Esophagus (tissue), 2 donors: ENCODE results near the gene ZFHX3. TPM values are rescaled to one million over a fixed set of nuclear protein-coding genes. Genes with fewer than 3 reads are reported as not detected.

ENCODE experiments used
- H3K27ac ChIP-seq, 2 donors: one replicate each; pipeline ENCODE4 v1.5.1; 2013; ENCODE audit warnings: low read depth in 2 of 2, mild to moderate bottlenecking in 2 of 2, inconsistent platforms in 1 of 2, low read length in 1 of 2, moderate library complexity in 1 of 2
- H3K27me3 ChIP-seq, 2 donors: one replicate each; pipeline ENCODE4 v1.6.1; 2013; ENCODE audit warnings: low read length in 2 of 2, control low read depth in 1 of 2, mild to moderate bottlenecking in 1 of 2; ENCODE audit not compliant: insufficient read depth in 2 of 2, control insufficient read depth in 1 of 2
- H3K36me3 ChIP-seq, 2 donors: one replicate each; pipeline ENCODE4 v1.6.1; 2013; ENCODE audit warnings: low read length in 1 of 2; ENCODE audit not compliant: control insufficient read depth in 2 of 2, insufficient read depth in 2 of 2
- H3K4me1 ChIP-seq, 2 donors: one replicate each; pipeline ENCODE4 v1.6.1; 2013; ENCODE audit warnings: low read length in 1 of 2; ENCODE audit not compliant: control insufficient read depth in 2 of 2, insufficient read depth in 2 of 2
- H3K4me3 ChIP-seq, 2 donors: one replicate each; pipeline ENCODE4 v1.5.1; 2013; ENCODE audit warnings: low read length in 2 of 2, mild to moderate bottlenecking in 2 of 2, low read depth in 1 of 2, moderate library complexity in 1 of 2
- H3K9me3 ChIP-seq, 2 donors: one replicate each; pipeline ENCODE4 v1.6.1; 2013; ENCODE audit warnings: mild to moderate bottlenecking in 2 of 2, low read depth in 1 of 2, low read length in 1 of 2, moderate library complexity in 1 of 2; ENCODE audit not compliant: control insufficient read depth in 2 of 2, insufficient read depth in 1 of 2
- WGBS, 2 donors: extraction: QIAGEN DNeasy Blood & Tissue Kit; methylation state at CpG; one replicate each; pipeline ENCODE4 v1.1.7; 2013; 5-methylcytosine and 5-hydroxymethylcytosine counted together
- polyA plus RNA-seq, 2 donors: library from polyadenylated mRNA; stranded (reverse); fragments of 200-250 nt; gene quantifications; one replicate each; pipeline ENCODE4 v1.2.3, GENCODE V29; 2013
- donor health status: healthy with polysubstance abuse.
- donor health status: Bipolar disorder and iron deficiency.

Gene ZFHX3
- polyA plus RNA-seq, 2 donors = 0.62 to 1.1 TPM

DNA sequence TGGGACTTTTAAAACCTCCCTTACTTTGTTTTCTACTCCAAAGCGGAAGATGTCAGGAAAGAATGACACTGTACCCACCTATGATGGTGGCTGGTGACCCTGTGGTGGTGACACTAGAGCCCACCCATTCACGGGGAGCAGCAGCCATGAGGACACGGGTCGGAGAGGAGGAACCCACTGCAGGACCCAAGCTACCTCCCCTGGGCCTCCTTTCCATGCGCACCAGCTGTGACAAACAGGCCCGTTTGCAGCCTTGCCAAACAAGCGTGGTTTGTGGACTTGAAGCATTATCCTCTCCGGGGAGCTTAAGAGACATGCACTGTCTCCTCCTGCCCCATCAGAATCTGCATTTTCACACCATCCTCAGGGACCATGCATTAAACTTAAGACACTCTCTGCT, 85.6 kb downstream of the ZFHX3 start:
- Histone ChIP-seq H3K36me3 (peaks cover 0 to 14% of the 10 kb centered on the region in 2 donors), H3K27ac (no peak overlapping the region), H3K4me1 (no peaks in the 10 kb centered on the region), H3K27me3 (no peaks in the 10 kb centered on the region), H3K4me3 (no peak overlapping the region), H3K9me3 (no peaks in the 10 kb centered on the region)
- WGBS, 2 donors = 86 to 91% methylated on average over 8 of the region's 8 CpGs

DNA sequence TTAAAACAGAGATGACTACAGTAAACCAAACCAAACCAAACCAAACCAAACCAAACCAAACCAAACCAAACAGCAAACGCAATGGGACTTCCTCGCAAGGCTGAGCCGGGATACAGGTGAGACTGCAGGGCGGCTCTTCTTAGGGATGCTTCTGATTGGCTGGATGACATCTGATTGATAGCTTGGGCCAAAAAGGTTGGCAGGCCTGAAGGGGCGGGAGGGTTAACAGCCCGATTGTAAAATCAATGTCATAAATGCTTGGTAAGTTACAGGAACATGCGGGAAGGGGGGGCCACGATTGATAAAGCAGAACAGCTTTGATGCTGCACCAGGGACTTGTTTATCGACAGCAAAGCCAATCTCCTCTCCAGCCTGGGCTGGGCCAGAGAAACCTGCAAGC, 86.1 kb downstream of the ZFHX3 start:
- 85 to 92% methylated on average over 9 of the region's 9 CpGs for WGBS, 2 donors
- peaks cover 0 to 16% of the 10 kb centered on the region in 2 donors for H3K36me3 ChIP-seq
- H3K4me3 ChIP-seq = no peak overlapping the region
- no peak overlapping the region for H3K27ac ChIP-seq
- no peaks in the 10 kb centered on the region for H3K9me3 ChIP-seq
- H3K4me1 ChIP-seq = no peaks in the 10 kb centered on the region
- H3K27me3 ChIP-seq = no peaks in the 10 kb centered on the region

DNA sequence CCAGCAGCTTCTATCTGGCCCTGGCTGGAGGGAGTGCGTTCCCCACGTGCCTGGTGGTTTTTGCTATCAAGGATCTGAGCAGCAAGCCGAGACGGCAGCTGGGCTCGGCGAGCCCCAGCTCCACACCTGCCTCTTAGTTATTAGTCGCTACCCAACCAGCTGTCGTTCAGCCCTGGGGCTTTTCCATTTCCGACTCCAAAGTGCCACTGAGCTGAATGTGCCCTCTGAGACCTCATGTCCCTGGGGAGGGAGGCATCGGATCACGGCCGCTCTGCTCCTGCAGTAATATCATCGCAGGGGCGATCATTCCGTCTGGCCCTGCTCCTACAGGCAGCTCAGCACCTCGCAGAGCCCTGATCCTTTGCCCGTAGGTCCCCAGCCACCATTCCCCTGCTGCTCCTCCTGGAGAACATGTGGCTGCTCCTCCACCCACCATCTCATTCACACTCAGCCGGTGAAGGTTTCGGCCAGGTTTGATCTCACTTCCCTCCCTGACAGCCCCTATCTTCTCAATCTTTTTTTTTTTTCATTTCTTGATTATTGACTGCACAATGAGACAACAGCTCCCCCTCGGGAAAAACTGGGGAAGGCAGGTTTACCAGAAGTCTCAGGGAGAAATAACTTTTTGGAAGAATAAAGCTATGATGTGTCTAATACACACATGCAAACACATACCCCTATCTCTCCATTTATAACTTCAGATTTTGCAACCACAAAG, 86.7 kb downstream of the ZFHX3 start:
- peaks cover 0 to 16% of the 10 kb centered on the region in 2 donors for H3K36me3 ChIP-seq
- 72 to 85% methylated on average over 20 of the region's 20 CpGs for WGBS, 2 donors

DNA sequence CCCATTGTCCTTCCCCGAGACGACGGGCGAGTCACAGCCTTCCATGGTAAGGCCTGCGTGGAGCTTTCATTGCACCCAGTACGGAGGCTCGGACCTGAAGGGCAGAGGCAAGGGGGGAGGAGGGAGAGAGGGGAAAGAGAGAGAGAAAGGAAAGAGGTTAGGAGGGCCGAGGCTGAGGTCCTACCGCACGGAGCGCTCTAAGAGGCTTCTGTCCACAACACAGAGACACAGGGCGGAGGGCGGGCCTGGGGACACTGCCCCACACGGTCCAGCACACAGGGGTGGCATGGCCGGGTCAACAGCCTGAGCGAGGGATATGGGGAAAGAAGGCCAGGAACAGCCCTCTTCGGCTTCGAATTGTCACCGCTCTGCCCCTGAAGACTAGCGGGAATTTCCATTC, 87.8 kb downstream of the ZFHX3 start:
- 96 to 97% methylated on average over 20 of the region's 20 CpGs for WGBS, 2 donors
- Histone ChIP-seq H3K36me3 (peaks cover 0 to 17% of the 10 kb centered on the region in 2 donors), H3K9me3 (no peaks in the 10 kb centered on the region), H3K4me3 (no peak overlapping the region), H3K27me3 (no peaks in the 10 kb centered on the region), H3K27ac (no peak overlapping the region), H3K4me1 (no peaks in the 10 kb centered on the region)

More for the DNA sequence above, 86.7 kb downstream of the ZFHX3 start:
- H3K4me3 ChIP-seq = no peak overlapping the region
- no peaks in the 10 kb centered on the region for H3K4me1 ChIP-seq
- no peaks in the 10 kb centered on the region for H3K9me3 ChIP-seq
- no peak overlapping the region for H3K27ac ChIP-seq
- H3K27me3 ChIP-seq = no peaks in the 10 kb centered on the region

DNA sequence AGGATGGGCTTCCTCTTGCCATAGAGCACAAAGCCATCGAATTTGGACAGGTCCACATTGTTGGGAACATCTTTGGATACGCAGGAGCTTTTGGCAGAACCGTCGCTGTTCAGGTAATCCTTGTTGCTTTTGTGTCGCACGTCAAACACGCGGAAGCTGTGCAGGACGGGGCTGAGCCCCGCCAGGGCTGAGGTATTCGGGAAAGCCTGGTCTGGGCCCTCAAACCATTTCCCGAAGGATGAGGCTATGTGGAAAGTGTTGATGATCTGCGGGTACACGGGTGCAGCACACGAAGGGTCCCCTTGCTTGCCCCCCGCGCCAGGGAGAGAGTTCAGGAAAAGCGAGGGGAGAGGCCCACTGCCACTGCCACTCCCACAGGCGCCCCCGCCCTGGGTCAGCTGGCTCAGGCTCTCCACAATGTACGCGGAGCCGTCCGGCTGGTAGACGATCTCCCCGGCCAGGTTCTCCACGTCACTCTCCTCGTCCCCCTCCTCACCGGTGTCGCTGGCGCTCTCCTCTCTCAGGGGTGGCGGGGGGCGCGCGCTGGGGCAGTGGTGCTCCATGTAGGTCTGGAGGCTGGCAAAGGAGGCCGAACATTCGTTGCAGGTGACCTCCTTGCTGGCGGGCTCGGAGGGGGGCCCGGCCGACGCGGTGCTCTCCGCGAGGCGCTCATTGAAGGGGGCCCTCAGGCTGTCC, 88.5 kb downstream of the ZFHX3 start:
- Histone ChIP-seq H3K4me3 (no peak overlapping the region), H3K36me3 (peaks cover 0 to 18% of the 10 kb centered on the region in 2 donors), H3K4me1 (no peaks in the 10 kb centered on the region), H3K27me3 (no peaks in the 10 kb centered on the region), H3K27ac (no peak overlapping the region), H3K9me3 (no peaks in the 10 kb centered on the region)
- 97 to 98% methylated on average over 44 to 46 of the region's 46 CpGs for WGBS, 2 donors

DNA sequence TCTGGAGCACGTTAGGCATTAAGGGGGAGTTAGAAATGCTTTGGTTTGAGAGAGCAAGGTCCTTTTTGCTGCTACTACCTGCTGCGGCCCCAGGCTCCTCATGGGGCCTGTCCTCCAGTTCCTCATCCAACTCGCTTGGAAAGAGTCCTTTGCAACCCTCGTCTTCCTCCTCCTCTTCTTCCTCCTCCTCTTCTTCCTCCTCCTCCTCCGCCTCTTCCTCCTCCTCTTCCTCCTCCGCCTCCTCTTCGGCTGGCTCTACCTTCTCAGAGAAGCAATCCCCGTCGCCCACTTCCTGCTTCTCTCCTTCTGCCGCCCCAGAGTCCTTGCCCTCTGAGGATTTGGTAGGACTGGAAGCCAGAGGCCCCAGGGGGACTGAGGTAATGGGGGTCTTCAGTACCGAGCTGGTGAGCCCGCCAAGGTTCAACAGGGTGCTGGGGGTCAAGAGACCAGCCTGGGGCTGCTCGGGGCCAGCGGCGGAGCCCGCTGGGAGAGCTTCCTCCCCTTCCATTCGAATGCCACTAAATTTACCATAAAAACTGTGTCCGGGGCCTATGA, 89.3 kb downstream of the ZFHX3 start:
- no peak overlapping the region for H3K27ac ChIP-seq
- no peaks in the 10 kb centered on the region for H3K9me3 ChIP-seq
- no peak overlapping the region for H3K4me3 ChIP-seq
- H3K4me1 ChIP-seq = no peaks in the 10 kb centered on the region
- peaks cover 0 to 18% of the 10 kb centered on the region in 2 donors for H3K36me3 ChIP-seq
- WGBS, 2 donors = 93 to 95% methylated on average over 18 of the region's 18 CpGs
- no peaks in the 10 kb centered on the region for H3K27me3 ChIP-seq

DNA sequence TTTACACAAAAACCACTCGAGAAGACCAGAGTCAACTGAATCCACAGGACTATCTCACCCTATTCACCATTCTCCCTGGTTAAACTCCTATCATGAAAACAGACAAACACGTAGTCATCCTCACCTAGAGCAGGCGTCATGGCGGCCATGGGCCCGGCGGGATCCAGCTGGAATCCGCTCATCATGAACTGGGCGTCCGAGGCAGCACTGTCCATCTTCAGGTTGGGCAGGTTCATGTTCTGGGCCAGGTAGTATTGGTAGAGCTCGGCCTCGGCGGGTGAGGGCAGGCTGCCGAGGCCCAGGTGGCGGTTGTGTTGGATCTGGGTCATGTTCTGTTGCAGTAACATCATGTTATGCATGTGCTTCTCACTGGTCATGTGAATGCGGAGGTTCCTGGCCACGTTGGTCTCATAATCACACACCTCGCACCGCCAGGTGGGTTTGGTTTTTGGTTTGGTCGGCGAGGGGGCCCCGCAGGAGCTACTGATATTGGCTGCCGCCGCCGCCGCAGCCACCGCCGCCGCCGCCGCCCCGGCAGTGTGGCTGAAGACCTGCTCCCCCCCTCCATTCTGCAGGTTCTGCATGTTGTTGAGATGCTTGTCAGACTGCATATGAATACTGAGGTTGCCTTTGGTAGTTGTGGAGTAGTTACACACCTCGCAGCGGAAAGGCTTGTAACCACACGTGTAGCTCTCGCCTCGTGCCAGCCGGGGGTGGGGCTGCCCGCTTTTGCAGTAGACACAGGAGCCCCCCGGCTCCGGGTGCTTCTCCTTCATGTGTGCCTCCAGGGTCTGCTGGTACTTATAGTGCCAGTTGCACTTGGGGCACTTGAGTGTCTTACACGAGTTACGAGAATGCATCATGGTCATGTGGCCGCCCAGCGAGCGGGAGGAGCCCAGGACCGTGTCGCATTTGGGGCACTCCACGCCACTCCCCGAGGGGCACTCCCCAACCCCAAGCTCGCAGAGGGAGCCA, 90.3 kb downstream of the ZFHX3 start:
- no peaks in the 10 kb centered on the region for H3K4me1 ChIP-seq
- H3K27ac ChIP-seq = no peak overlapping the region
- WGBS, 2 donors = 95 to 96% methylated on average over 48 to 50 of the region's 50 CpGs
- H3K9me3 ChIP-seq = no peaks in the 10 kb centered on the region
- H3K27me3 ChIP-seq = no peaks in the 10 kb centered on the region
- no peak overlapping the region for H3K4me3 ChIP-seq
- H3K36me3 ChIP-seq = peaks cover 0 to 18% of the 10 kb centered on the region in 2 donors

DNA sequence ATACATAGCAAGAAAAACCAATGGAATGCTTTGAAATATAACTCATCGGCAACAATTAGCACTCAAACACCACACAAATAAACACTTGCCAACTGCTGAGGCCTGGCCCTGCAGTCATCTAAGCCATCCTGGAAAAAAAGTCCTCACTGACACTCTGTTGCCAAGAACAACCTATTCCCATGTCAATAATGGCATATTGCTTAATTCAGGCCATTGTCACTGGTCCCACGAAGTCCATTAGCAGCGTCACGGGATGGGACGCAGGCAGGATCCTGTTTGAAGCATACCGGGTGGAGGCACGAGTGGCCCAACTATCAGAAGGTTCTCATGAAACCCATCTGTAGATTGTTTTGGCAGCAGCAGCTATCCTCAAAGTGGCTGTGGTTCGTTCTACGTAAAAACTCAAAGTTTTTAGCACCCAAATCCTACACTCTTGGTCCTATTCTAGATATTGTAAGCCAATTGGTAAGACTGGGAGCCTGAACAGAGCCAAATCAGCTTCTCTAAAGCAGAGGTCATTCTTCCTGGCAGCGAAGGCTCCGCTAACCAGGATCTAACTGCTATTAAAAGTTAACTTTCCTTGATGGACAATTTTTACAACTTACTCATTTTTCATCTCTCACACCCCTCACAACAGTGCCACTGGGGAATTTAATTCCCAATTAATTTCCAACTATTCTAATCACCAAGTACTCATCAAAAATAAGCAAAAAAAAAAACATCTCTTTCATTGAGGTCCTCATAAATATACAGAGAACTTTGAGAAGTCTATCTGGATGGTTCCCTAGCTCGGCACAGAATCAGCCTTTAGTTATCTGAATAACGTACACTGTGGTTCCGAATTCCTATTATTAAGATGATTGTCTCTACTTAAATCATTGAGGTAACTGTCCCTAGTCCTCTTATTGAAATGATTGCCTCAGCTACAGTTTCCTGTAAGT, 91.5 kb downstream of the ZFHX3 start:
- no peaks in the 10 kb centered on the region for H3K4me1 ChIP-seq
- WGBS, 2 donors = 91 to 96% methylated on average over 14 of the region's 14 CpGs
- no peaks in the 10 kb centered on the region for H3K27me3 ChIP-seq
- H3K27ac ChIP-seq = no peak overlapping the region
- no peak overlapping the region for H3K4me3 ChIP-seq
- H3K9me3 ChIP-seq = no peaks in the 10 kb centered on the region
- peaks cover 0 to 18% of the 10 kb centered on the region in 2 donors for H3K36me3 ChIP-seq
